H9 (cell line): Measurements from ENCODE around the gene ADTRP. TPM values are rescaled to one million over a fixed set of nuclear protein-coding genes. Genes with fewer than 3 reads are reported as not detected.

Source experiments
- DNase-seq: peaks from one replicate; pipeline ENCODE4 v3.0.0-alpha.2; 2017
- H2AFZ ChIP-seq: one replicate; pipeline ENCODE4 v1.6.1; 2013; ENCODE audit warnings: mild to moderate bottlenecking, low read length, control low read depth, moderate library complexity
- H2AK5ac ChIP-seq: 2 replicates; pipeline ENCODE4 v1.6.1; 2013; ENCODE audit warnings: low read length, control low read depth, mixed read lengths; ENCODE audit not compliant: insufficient read length
- H2BK120ac ChIP-seq: one replicate; pipeline ENCODE4 v1.6.1; 2013; ENCODE audit warnings: low read depth, mild to moderate bottlenecking, low read length, control low read depth, inconsistent platforms; ENCODE audit not compliant: poor library complexity, severe bottlenecking
- H2BK12ac ChIP-seq: 2 replicates; pipeline ENCODE4 v1.6.1; 2013; ENCODE audit warnings: low read length, control low read depth, mixed read lengths, low read depth; ENCODE audit not compliant: insufficient read length
- H2BK15ac ChIP-seq: 2 replicates; pipeline ENCODE4 v1.6.1; 2013; ENCODE audit warnings: low read depth, low read length, control low read depth
- H2BK20ac ChIP-seq: one replicate; pipeline ENCODE4 v1.6.1; 2013; ENCODE audit warnings: low read depth, mild to moderate bottlenecking, low read length, control low read depth, inconsistent platforms; ENCODE audit not compliant: poor library complexity, severe bottlenecking
- H2BK5ac ChIP-seq: 2 replicates; pipeline ENCODE4 v1.6.1; 2013; ENCODE audit warnings: low read length, control low read depth, mixed read lengths; ENCODE audit not compliant: insufficient read length
- H3K14ac ChIP-seq: 2 replicates; pipeline ENCODE4 v1.6.1; 2013; ENCODE audit warnings: low read length, control low read depth; ENCODE audit not compliant: insufficient read depth
- H3K18ac ChIP-seq: 2 replicates; pipeline ENCODE4 v1.6.1; 2013; ENCODE audit warnings: low read depth, mild to moderate bottlenecking, mixed read lengths, low read length, control low read depth; ENCODE audit not compliant: insufficient read length
- H3K23ac ChIP-seq: 2 replicates; pipeline ENCODE4 v1.6.1; 2013; ENCODE audit warnings: low read length, control low read depth, mixed read lengths, low read depth; ENCODE audit not compliant: insufficient read length
- H3K23me2 ChIP-seq: 2 replicates; pipeline ENCODE4 v1.6.1; 2013; ENCODE audit warnings: low read depth, mild to moderate bottlenecking, mixed read lengths, low read length, control low read depth; ENCODE audit not compliant: insufficient read length, poor library complexity, severe bottlenecking
- H3K27ac ChIP-seq: 2 replicates; pipeline ENCODE4 v1.5.1; 2013; ENCODE audit warnings: low read length, control low read depth, mixed read lengths, low read depth; ENCODE audit not compliant: insufficient read length
- H3K27me3 ChIP-seq: 2 replicates; pipeline ENCODE4 v1.6.1; 2013; ENCODE audit warnings: low read length, control low read depth, inconsistent platforms; ENCODE audit not compliant: insufficient read depth
- H3K4ac ChIP-seq: 2 replicates; pipeline ENCODE4 v1.6.1; 2013; ENCODE audit warnings: low read depth, mild to moderate bottlenecking, control low read depth, inconsistent platforms, low read length, moderate library complexity
- H3K4me1 ChIP-seq: 2 replicates; pipeline ENCODE4 v1.6.1; 2013; ENCODE audit warnings: low read length, control low read depth, inconsistent platforms; ENCODE audit not compliant: insufficient read depth
- H3K4me2 ChIP-seq: 2 replicates; pipeline ENCODE4 v1.6.1; 2013; ENCODE audit warnings: low read length, control low read depth, mixed read lengths; ENCODE audit not compliant: insufficient read length, insufficient read depth
- H3K56ac ChIP-seq: 2 replicates; pipeline ENCODE4 v1.6.1; 2013; ENCODE audit warnings: low read depth, mild to moderate bottlenecking, mixed read lengths, low read length, control low read depth; ENCODE audit not compliant: insufficient read length
- H3K79me1 ChIP-seq: 2 replicates; pipeline ENCODE4 v1.6.1; 2013; ENCODE audit warnings: low read depth, mild to moderate bottlenecking, moderate library complexity, low read length, control low read depth, inconsistent platforms; ENCODE audit not compliant: insufficient read depth, poor library complexity, severe bottlenecking
- H3K79me2 ChIP-seq: 2 replicates; pipeline ENCODE4 v1.6.1; 2013; ENCODE audit warnings: low read length, control low read depth, inconsistent platforms; ENCODE audit not compliant: insufficient read depth
- H3K9ac ChIP-seq: 2 replicates; pipeline ENCODE4 v1.6.1; 2013; ENCODE audit warnings: low read length, control low read depth, mixed read lengths; ENCODE audit not compliant: insufficient read length; ENCODE audit errors: extremely low read depth
- H3K9me3 ChIP-seq: one replicate; pipeline ENCODE4 v1.6.1; 2013; ENCODE audit warnings: low read depth, low read length, inconsistent platforms; ENCODE audit not compliant: control insufficient read depth
- H3T11ph ChIP-seq: one replicate; pipeline ENCODE4 v1.6.1; 2013; ENCODE audit warnings: mild to moderate bottlenecking, low read length, control low read depth, inconsistent platforms
- H4K20me1 ChIP-seq: one replicate; pipeline ENCODE4 v1.6.1; 2013; ENCODE audit not compliant: control insufficient read depth, insufficient read length, insufficient read depth
- H4K5ac ChIP-seq: 2 replicates; pipeline ENCODE4 v1.6.1; 2013; ENCODE audit warnings: low read depth, mild to moderate bottlenecking, mixed read lengths, low read length, control low read depth; ENCODE audit not compliant: insufficient read length
- H4K8ac ChIP-seq: replicated peaks from 2 replicates; pipeline ENCODE4 v1.6.1; 2013; ENCODE audit warnings: low read length, control low read depth, mixed read lengths, low read depth; ENCODE audit not compliant: insufficient read length
- H4K91ac ChIP-seq: 2 replicates; pipeline ENCODE4 v1.6.1; 2013; ENCODE audit warnings: low read depth, mild to moderate bottlenecking, moderate library complexity, mixed read lengths, low read length, control low read depth; ENCODE audit not compliant: insufficient read length
- H3K27ac Mint-ChIP-seq, 3 experiments: 2 replicates in 2 of 3; 3 replicates in 1 of 3; pipeline ENCODE4 v1.8.0; 2020 to 2021; ENCODE audit warnings: mixed read lengths in 3 of 3, mild to moderate bottlenecking in 1 of 3, moderate library complexity in 1 of 3
- H3K27me3 Mint-ChIP-seq: 2 replicates; pipeline ENCODE4 v1.8.0; 2021; ENCODE audit warnings: low read depth, mild to moderate bottlenecking, moderate library complexity, mixed read lengths
- H3K36me3 Mint-ChIP-seq, 3 experiments: 2 replicates in 2 of 3; 3 replicates in 1 of 3; pipeline ENCODE4 v1.8.0; 2020 to 2021; ENCODE audit warnings: low read depth in 3 of 3, mixed read lengths in 3 of 3; ENCODE audit not compliant: insufficient read depth in 1 of 3
- H3K4me1 Mint-ChIP-seq, 2 experiments: 2 replicates each; pipeline ENCODE4 v1.8.0; 2020; ENCODE audit warnings: mixed read lengths in 2 of 2
- H3K4me3 Mint-ChIP-seq, 2 experiments: 2 replicates in 1 of 2; 3 replicates in 1 of 2; pipeline ENCODE4 v1.8.0; 2020 to 2021; ENCODE audit warnings: mild to moderate bottlenecking in 2 of 2, mixed read lengths in 2 of 2, moderate library complexity in 1 of 2
- H3K9me3 Mint-ChIP-seq, 2 experiments: 2 replicates in 1 of 2; 3 replicates in 1 of 2; pipeline ENCODE4 v1.8.0; 2020; ENCODE audit warnings: mild to moderate bottlenecking in 2 of 2, mixed read lengths in 2 of 2, moderate library complexity in 1 of 2
- WGBS: extraction: QIAGEN DNeasy Blood & Tissue Kit; methylation state at CpG from one replicate; pipeline ENCODE4 v1.1.7; 2013; ENCODE audit warnings: missing lambda C conversion rate, low lambda C conversion rate, mixed read lengths; ENCODE audit not compliant: insufficient read length; ENCODE audit errors: extremely low coverage; 5-methylcytosine and 5-hydroxymethylcytosine counted together
- total RNA-seq: library from RNA; stranded (reverse); gene quantifications from 2 replicates; pipeline ENCODE4 v1.2.1, GENCODE V29; 2021
- TF ChIP-seq, protein P1 (sequence below): fragments of 200-600 bp; sonication (generic); conservative IDR thresholded peaks from 3 replicates; pipeline ENCODE4 v1.8.0; 2021; ENCODE audit warnings: antibody characterized with exemption, mild to moderate bottlenecking

Gene ADTRP
- total RNA-seq, 1 experiment from 2014 or later, result not detected

DNA sequence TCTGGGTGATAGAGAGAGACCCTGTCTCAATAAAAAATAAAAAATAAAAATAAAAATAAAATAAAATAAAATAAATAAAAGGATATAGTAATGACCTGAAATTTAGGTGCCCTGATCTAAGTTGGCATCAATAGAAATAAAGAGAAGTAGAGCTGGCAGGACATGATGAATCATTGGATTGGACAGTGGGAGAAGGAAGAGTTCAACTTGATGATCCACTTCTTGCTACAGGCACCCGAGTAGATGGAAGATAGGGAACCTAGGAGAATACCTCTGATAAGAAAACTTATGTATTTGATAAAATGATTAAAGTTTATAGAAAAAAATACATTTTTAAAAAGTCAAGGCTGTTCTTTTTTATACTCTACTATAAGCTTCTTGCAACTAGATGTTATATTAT lies 79.0 kb downstream of the ADTRP start:
- H3K27me3 Mint-ChIP-seq, result no peaks in the 10 kb centered on the region
- H3K79me1 ChIP-seq, result no peaks in the 10 kb centered on the region

More for the DNA sequence above, 79.0 kb downstream of the ADTRP start:
- Histone ChIP-seq H4K5ac (no peak overlapping the region), H3K4me1 (no peaks in the 10 kb centered on the region), H3K4me2 (no peak overlapping the region), H2AFZ (no peak overlapping the region), H3K14ac (no peak overlapping the region), H3T11ph (no peak overlapping the region), H2BK120ac (no peak overlapping the region), H3K27me3 (no peaks in the 10 kb centered on the region), H3K23me2 (no peaks in the 10 kb centered on the region), H4K8ac (no peak overlapping the region), H2BK15ac (no peak overlapping the region), H3K56ac (no peak overlapping the region), H3K9ac (no peak overlapping the region), H2AK5ac (no peak overlapping the region), H3K4ac (no peak overlapping the region), H2BK12ac (no peak overlapping the region), H3K27ac (no peak overlapping the region), H2BK5ac (no peak overlapping the region), H3K79me2 (no peaks in the 10 kb centered on the region), H2BK20ac (no peak overlapping the region), H3K18ac (no peak overlapping the region), H4K20me1 (no peaks in the 10 kb centered on the region), H4K91ac (no peak overlapping the region), H3K23ac (no peak overlapping the region), H3K9me3 (no peaks in the 10 kb centered on the region)
- Mint-ChIP-seq H3K9me3 (peaks cover 7 to 14% of the 10 kb centered on the region in 2 experiments; a peak in 3 of 5 replicates), H3K36me3 (peaks cover 0 to 12% (median 5%) of the 10 kb centered on the region in 3 experiments; a peak in 4 of 7 replicates), H3K4me3 (no peak overlapping the region), H3K4me1 (no peaks in the 10 kb centered on the region), H3K27ac (no peak overlapping the region)
- no peak for DNase-seq
- TF ChIP-seq, protein P1, sequence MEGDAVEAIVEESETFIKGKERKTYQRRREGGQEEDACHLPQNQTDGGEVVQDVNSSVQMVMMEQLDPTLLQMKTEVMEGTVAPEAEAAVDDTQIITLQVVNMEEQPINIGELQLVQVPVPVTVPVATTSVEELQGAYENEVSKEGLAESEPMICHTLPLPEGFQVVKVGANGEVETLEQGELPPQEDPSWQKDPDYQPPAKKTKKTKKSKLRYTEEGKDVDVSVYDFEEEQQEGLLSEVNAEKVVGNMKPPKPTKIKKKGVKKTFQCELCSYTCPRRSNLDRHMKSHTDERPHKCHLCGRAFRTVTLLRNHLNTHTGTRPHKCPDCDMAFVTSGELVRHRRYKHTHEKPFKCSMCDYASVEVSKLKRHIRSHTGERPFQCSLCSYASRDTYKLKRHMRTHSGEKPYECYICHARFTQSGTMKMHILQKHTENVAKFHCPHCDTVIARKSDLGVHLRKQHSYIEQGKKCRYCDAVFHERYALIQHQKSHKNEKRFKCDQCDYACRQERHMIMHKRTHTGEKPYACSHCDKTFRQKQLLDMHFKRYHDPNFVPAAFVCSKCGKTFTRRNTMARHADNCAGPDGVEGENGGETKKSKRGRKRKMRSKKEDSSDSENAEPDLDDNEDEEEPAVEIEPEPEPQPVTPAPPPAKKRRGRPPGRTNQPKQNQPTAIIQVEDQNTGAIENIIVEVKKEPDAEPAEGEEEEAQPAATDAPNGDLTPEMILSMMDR, result no peak
- no CpG with 5 or more reads among the region's 1 CpG for WGBS
